GM18519 (cell line): ENCODE data around the gene SDCCAG8.
A peak's percentile ranks its signal among the peaks of the same experiment; 100 is the strongest.

Experiments
- ATAC-seq: cut with Tn5 transposase; IDR thresholded peaks from one replicate; pipeline ENCODE4 v1.9.1; 2021; ENCODE audit warnings: mild to moderate bottlenecking, moderate library complexity; ENCODE audit not compliant: unreplicated experiment, low FRiP score

Gene SDCCAG8

GRCh38 chr1:243253926-243254232 lies 2.0 kb upstream of the SDCCAG8 start:
- no peak for ATAC-seq

- ATAC-seq, result no peak
Measured at GRCh38 chr1:243254233-243254926, 1.5 kb upstream of the SDCCAG8 start.

- ATAC-seq, result peak; percentile 38
Measured at GRCh38 chr1:243254927-243255790, 682 bp upstream of the SDCCAG8 start, which contains the start of gene CEP170. Gene CEP170 (minus strand): TSS chr1:243255281. CDS start chr1:243225280, 30,001 bp downstream.

DNA sequence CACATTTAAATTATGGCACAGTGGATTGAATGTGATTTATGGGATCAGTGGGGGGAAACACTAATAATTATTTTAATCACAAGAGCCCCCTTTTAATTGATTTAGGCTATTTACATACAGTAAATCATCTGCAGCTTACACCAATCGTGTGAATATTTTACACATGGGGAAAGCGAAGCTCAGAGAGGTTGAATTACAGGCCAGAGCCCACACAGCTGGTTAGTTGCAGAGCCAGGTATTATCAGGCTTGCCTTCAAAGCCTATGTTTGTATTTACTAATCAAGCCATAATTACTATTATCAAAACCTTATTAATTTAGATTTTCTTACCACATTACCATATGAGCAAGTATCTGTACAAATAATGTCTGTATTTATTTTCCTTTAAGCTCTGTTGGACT lies 749 bp downstream of the SDCCAG8 start:
- ATAC-seq, result no peak

DNA sequence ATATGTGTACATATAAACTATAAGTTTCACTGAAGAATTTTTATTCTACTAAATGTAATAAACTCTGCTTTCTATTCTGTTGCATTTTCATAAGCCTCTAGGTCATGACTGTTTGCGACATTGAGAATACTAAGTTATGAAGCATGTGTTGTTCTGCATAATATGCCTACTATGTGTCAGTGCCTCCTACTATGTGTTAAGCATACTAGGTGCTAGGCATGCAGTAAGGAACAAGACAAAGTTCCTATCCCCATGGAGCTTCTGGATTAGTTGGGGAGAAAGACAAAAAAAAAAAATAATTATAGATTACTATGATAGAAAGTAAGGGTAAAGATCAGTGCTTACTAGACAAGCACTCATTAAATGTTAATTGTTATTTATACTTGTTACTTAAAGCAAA lies 1.3 kb downstream of the SDCCAG8 start:
- no peak for ATAC-seq

- ATAC-seq, result no peak
Measured at GRCh38 chr1:243258731-243259130, 2.9 kb downstream of the SDCCAG8 start.

DNA sequence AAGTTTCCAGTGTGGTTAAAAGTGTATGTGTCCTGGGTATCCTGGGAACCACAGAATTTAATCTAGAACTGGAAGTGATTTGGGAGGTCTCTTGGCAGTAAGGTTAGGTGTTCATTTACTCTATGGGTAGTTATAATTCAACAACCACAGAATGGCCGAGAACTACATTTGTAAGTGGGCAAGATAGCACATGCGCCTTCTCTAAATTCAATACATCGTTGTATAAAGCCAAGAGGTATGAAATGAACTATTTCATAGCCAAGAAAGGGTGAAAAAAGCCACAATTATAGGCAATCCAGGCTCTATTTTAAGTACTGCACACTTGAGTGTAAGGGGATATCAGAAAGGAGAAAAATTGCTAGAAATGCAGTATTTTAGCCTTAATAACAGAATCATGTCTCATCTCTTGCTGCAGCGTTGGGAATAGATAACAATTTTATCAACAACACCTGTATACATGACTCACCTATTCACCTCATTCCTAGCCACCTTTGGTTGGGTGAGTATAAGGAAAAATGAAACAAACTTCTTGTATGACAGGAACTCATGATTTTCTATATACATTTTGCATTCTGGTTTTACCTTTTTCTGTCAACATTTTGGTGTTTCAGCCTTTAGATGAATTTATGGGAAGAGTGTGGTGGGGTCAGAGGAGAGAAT lies 4.5 kb downstream of the SDCCAG8 start:
- ATAC-seq, result no peak

DNA sequence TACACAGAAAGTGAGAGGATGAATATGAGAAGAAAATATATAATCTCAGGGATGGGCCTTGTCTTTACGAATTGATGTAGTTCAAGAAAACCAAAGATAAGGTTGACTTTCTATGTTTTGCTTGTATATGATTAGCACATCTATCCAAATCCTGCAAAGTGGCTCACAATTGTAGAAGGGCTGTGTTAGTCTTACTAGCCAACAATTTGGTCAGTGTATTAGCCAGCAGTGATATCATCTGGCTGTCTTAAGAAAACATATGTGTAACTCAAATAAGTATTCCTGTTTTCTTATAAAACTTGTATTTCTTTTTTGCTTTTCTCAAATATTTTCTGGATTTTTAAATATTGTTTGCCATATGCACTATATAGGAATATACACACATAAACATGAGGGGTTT lies 5.5 kb downstream of the SDCCAG8 start:
- no peak for ATAC-seq

DNA sequence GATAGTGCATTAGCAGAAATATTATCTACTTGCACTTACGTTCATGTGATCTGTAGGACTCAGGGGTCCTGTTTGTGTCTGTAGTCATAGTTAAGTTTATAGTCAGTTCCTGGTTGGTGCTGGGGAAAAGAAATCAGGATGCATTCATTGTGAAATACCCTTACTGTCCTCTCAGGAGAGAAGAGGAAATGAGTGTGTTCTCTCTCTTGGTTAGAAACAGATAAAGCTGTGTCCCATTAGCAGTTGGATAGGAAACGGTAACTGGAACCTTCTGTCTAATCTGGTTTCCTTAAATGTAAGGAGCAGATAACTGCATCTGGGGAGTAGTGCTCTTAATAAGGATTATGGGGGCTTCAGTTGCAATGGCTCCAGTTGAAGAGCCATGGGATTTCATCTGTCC lies 8.9 kb downstream of the SDCCAG8 start:
- ATAC-seq, result no peak

DNA sequence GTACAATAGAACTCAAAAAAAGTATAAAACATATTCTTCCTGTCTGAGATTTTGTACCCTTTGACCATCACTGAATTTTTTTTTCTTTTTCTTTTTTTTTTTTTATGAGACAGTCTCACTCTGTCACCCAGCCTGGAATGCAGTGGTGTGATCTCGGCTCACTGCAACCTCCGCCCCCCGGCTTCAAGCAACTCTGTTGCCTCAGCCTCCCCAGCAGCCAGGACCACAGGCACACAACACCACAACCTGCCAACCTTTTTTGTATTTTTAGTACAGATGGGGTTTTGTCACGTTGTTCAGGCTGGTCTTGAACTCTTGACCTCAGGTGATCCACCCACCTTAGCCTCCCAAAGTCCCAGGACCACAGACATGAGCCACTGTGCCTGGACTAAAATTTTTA lies 10.4 kb downstream of the SDCCAG8 start:
- ATAC-seq, result no peak

DNA sequence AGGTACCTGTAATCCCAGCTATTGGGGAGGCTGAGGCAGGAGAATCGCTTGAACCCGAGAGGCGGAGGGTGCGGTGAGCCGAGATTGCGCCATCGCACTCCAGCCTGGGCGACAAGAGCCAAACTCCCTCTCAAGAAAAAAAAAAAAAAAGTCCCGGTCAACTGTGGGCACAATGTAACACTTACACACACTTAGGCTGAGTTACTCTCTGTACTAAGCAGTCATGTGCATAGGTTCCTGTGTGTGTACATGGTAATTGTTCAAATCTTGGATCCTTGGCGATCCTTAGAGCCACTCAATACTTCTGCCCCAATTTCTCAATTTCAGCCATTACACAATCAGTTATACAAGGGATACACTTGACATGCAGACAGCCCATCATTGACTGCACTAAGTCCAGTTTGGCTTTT lies 11.6 kb downstream of the SDCCAG8 start:
- no peak for ATAC-seq

DNA sequence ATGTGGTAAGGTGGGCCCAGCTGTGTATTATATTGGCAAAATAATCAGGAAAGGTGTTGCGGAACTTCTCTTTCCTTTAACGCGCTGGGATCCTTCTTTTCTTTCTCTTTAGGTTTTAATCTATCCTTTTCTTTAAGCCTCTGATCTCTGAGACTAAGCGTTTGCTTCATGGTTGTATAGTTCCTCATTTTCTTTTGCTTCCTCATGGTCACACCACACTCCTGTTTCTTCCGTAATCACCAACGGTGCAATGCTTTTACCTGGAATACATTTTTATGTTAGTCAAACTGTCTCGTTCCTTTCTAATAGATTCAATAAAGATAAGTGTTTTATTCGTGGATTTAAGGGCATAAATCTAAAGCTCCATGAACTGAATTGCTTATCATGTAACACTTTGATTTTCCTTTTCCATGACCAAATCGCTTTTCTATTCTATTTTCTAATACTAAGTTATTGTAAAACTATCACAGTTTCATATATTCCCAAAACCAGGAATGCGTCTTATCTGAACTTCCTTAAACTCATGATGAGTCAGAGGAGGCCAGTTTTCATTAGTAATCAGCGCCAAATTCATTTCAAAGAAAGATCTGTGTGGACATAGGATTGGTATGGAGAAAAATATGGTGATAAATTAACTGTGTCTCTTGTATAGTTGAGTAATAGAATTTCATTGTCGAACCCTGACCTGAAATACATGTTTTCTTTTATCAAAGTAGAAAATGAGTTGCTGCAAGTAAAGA lies 12.2 kb downstream of the SDCCAG8 start:
- no peak for ATAC-seq

DNA sequence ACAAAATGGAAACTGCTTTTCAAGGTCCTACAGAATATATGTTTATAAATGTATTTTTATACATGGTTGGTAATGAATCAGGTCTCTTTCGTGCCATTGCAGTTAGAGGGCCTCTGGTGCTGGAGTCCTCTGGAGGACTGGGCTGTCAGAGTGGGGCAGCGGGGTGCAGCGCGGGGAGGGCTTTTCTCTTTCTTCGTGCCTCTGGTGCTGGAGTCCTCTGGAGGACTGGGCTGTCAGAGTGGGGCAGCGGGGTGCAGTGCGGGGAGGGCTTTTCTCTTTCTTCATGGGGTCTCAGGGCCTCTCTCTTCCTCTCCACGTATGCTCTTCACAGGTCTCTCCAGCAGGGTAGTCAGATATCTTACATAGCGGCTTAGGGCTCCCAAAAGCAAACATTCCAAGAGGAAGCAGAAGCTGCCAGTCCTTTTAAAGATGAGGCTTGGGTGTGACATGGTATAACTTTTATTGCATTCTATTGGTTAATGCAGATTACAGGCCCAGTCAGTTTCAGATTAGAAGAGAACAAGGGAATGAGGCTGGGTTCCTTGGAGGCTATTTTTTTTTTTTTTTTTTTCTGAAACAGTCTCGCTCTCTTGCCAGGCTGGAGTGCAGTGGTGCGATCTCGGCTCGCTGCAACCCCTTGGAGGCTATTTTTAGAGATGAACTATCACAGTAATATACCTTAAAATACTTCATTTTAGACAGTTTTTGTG lies 13.1 kb downstream of the SDCCAG8 start:
- ATAC-seq, result no peak

GRCh38 chr1:243269461-243269801 lies 13.6 kb downstream of the SDCCAG8 start:
- ATAC-seq, result no peak

GRCh38 chr1:243270097-243270864 lies 14.4 kb downstream of the SDCCAG8 start:
- no peak for ATAC-seq

GRCh38 chr1:243271996-243272395 lies 16.2 kb downstream of the SDCCAG8 start:
- no peak for ATAC-seq

- no peak for ATAC-seq
Measured at GRCh38 chr1:243272401-243272800, 16.6 kb downstream of the SDCCAG8 start.

DNA sequence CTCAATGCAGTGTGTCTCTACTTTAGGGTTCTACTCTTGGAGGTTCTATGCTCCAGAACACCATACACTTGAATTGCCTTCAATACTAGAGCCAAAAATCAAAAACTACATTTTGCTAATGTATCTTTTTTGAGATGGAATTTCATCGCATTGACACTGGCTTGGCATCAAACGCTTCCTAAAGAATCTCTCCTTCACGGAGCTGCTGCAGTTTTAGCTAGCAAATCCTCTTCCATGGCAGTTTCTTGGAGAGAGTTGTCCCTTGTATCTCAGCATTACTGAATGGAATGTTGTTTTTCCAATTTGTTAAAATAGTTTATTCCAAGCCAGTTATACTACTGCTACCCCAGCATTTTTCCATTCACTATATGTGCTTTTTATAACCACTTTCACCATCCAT lies 17.7 kb downstream of the SDCCAG8 start:
- no peak for ATAC-seq

DNA sequence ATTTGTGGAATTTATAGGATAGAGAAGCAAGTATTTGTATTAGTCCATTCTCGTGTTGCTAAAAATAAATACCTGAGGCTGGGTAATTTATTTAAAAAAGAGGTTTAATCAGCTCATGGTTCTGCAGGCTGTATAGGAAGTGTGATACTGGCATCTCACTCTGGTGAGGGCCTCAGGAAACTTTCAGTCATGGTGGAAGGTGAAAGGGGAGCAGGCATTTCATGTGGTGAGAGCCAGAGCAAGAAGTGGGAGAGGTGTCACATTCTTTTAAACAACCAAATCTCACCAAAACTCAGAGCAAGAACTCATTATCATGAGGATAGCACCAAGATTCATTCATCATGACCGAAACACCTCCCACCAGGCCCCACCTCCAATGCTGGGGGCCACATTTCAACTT lies 18.1 kb downstream of the SDCCAG8 start:
- ATAC-seq, result no peak

DNA sequence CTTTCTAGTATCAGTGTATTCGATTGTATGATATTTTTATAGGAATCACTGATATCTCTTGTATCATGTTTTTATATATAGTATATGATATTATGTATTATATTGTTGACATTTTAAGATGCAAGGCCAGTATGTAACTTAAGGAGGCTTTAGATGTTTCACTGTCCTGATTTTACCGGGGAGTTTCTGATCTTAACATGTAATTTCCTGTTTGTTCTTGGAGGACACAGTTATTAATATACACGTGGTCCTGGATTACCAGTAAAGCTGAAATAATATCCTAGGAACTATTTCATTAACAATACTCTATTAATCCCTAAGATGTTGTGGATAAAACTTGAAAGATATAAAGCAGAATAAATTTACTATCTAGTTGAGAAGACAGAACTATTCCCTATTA lies 19.5 kb downstream of the SDCCAG8 start:
- ATAC-seq, result no peak
